Activated CD4-positive, alpha-beta T cell treated with anti-CD3 and anti-CD28 coated beads, Interleukin-2, amount 50 U/mL, for 4 hours (primary cell): Measurements from ENCODE around the gene TCERG1.
A peak's percentile ranks its signal among the peaks of the same experiment; 100 is the strongest.
"Not testable (repeated sequence)": the region's sequence is repeated elsewhere in the genome, so short reads cannot be mapped to it uniquely, and the experiment has no call there.

Experiments used
- DNase-seq, 2 experiments: peaks; one replicate each; pipeline ENCODE4 v3.0.0-alpha.2; 2020

TCERG1 gene

GRCh38 chr5:146523698-146524097 lies 76.6 kb downstream of the TCERG1 start:
- DNase-seq, result no peak

GRCh38 chr5:146527785-146528184 lies 80.7 kb downstream of the TCERG1 start:
- no peak for DNase-seq

- DNase-seq, result no peak
These were observed 81.1 kb downstream of the TCERG1 start for GRCh38 chr5:146528236-146528635.

GRCh38 chr5:146529984-146530383 lies 82.9 kb downstream of the TCERG1 start:
- DNase-seq, result no peak

- DNase-seq, result peak; percentile 67 to 74
These were observed 86.2 kb downstream of the TCERG1 start for GRCh38 chr5:146533260-146533857.

- no peak for DNase-seq
These were observed 86.7 kb downstream of the TCERG1 start for GRCh38 chr5:146533882-146534281.

- DNase-seq, result no peak
These were observed 91.3 kb downstream of the TCERG1 start for GRCh38 chr5:146538432-146538831.

GRCh38 chr5:146539973-146540372 lies 92.8 kb downstream of the TCERG1 start:
- no peak for DNase-seq

GRCh38 chr5:146540414-146540813 lies 93.3 kb downstream of the TCERG1 start:
- DNase-seq, result no peak

- DNase-seq, result peak; percentile 62
These were observed 95.1 kb downstream of the TCERG1 start for GRCh38 chr5:146541958-146542849.

- no peak for DNase-seq
These were observed 97.1 kb downstream of the TCERG1 start for GRCh38 chr5:146544232-146544631.

- no peak for DNase-seq
These were observed 101.8 kb downstream of the TCERG1 start for GRCh38 chr5:146548781-146549449.

GRCh38 chr5:146549615-146550014 lies 102.5 kb downstream of the TCERG1 start:
- DNase-seq, result no peak

- DNase-seq, result no peak
These were observed 106.3 kb downstream of the TCERG1 start for GRCh38 chr5:146553446-146553845.

GRCh38 chr5:146556884-146557283 lies 109.8 kb downstream of the TCERG1 start:
- not testable (repeated sequence) for DNase-seq

GRCh38 chr5:146560205-146560812 lies 113.2 kb downstream of the TCERG1 start:
- no peak for DNase-seq
